NK-92 (cell line): ENCODE measurements around the gene SLC13A3.

ENCODE experiments used
- DNase-seq: peaks from one replicate; lab custom pipeline; 2025; ENCODE audit not compliant: unreplicated experiment; lab: John Stamatoyannopoulos, UW

The SLC13A3 gene

GRCh38 chr20:46637020-46637419 lies 14.2 kb downstream of the SLC13A3 start:
- DNase-seq: no peak

GRCh38 chr20:46636514-46636913 lies 14.7 kb downstream of the SLC13A3 start:
- DNase-seq: no peak

GRCh38 chr20:46635514-46636136 lies 15.6 kb downstream of the SLC13A3 start:
- DNase-seq: no peak

- no peak for DNase-seq
Observed at GRCh38 chr20:46634528-46634927, 16.7 kb downstream of the SLC13A3 start.

- DNase-seq: no peak
Observed at GRCh38 chr20:46631874-46632446, 19.3 kb downstream of the SLC13A3 start.

- no peak for DNase-seq
Observed at GRCh38 chr20:46631212-46631869, 19.9 kb downstream of the SLC13A3 start.

- DNase-seq: no peak
Observed at GRCh38 chr20:46630306-46630705, 21.0 kb downstream of the SLC13A3 start.

- DNase-seq: no peak
Observed at GRCh38 chr20:46629341-46629740, 21.9 kb downstream of the SLC13A3 start.

- DNase-seq: no peak
Observed at GRCh38 chr20:46627234-46627633, 24.0 kb downstream of the SLC13A3 start.

GRCh38 chr20:46626758-46627157 lies 24.5 kb downstream of the SLC13A3 start:
- DNase-seq: no peak

GRCh38 chr20:46625875-46626373 lies 25.3 kb downstream of the SLC13A3 start:
- DNase-seq: no peak

GRCh38 chr20:46624946-46625345 lies 26.3 kb downstream of the SLC13A3 start:
- no peak for DNase-seq

GRCh38 chr20:46622165-46622564 lies 29.1 kb downstream of the SLC13A3 start:
- no peak for DNase-seq

- no peak for DNase-seq
Observed at GRCh38 chr20:46621492-46621891, 29.8 kb downstream of the SLC13A3 start.

GRCh38 chr20:46619445-46619844 lies 31.8 kb downstream of the SLC13A3 start:
- DNase-seq: no peak

- DNase-seq: no peak
Observed at GRCh38 chr20:46618316-46619100, 32.8 kb downstream of the SLC13A3 start.

- no peak for DNase-seq
Observed at GRCh38 chr20:46614503-46614902, 36.8 kb downstream of the SLC13A3 start.

GRCh38 chr20:46610145-46610544 lies 41.1 kb downstream of the SLC13A3 start:
- no peak for DNase-seq

- no peak for DNase-seq
Observed at GRCh38 chr20:46609043-46609442, 42.2 kb downstream of the SLC13A3 start.

- no peak for DNase-seq
Observed at GRCh38 chr20:46607849-46608497, 43.3 kb downstream of the SLC13A3 start.
